GM19035 (cell line): ENCODE results near the gene LRRC74B.
"Not testable (repeated sequence)": the region's sequence is repeated elsewhere in the genome, so short reads cannot be mapped to it uniquely, and the experiment has no call there.

ENCODE experiments used
- ATAC-seq: cut with Tn5 transposase; IDR thresholded peaks from one replicate; pipeline ENCODE4 v1.9.1; 2021; ENCODE audit not compliant: unreplicated experiment

The LRRC74B gene

GRCh38 chr22:21075516-21076138 lies 29.9 kb downstream of the LRRC74B start:
- no peak for ATAC-seq

GRCh38 chr22:21076912-21077625 lies 31.3 kb downstream of the LRRC74B start:
- ATAC-seq: no peak

DNA sequence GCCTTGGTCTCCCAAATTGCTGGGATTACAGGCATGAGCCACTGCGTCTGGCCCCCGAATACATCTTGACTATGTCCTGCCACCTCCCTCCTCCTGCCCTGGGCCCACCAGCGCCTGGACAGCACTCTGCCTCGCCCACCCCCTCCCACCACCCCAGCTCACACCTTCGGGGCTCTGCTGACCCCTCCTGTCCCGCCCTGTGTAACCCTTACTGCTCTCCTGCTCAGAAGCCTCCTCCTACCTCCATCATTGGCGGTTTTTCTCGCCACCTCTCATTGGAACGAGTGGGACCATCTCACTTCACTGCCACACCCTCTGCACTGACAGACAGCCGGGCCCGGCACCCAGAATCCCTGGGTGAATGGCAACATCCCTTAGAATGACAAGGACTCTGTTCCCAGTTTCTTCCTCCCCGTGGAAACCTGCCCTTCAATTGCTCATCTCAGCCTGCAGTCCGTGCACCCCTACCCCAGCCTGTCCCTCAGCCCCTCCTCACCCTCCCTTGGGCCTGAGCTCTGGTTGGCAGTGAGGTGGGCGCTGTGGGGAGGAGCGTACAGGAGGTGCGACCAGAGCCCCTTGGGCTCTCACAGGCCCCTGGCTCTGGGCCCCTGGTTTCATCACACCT lies 32.2 kb downstream of the LRRC74B start:
- ATAC-seq: no peak

GRCh38 chr22:21078916-21079315 lies 33.2 kb downstream of the LRRC74B start:
- ATAC-seq: no peak

DNA sequence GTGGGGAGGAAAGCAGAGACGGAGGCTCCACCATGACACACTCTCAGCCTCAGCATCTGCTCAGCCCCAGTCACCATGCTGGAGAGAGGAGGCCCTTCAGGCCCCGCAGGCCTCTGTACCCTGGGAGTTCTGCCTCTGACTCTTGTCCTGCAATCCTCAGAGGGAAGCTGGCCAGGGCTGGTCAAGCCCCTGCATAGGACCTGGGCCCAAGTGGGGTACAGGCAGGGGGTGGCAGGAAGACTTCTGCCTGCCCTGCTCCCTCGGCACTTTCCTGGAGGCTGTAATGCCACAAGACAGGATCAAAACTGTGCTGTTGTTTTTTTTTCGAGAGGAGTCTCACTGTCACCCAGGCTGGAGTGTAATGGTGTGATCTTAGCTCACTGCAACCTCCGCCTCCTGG lies 33.7 kb downstream of the LRRC74B start:
- no peak for ATAC-seq

DNA sequence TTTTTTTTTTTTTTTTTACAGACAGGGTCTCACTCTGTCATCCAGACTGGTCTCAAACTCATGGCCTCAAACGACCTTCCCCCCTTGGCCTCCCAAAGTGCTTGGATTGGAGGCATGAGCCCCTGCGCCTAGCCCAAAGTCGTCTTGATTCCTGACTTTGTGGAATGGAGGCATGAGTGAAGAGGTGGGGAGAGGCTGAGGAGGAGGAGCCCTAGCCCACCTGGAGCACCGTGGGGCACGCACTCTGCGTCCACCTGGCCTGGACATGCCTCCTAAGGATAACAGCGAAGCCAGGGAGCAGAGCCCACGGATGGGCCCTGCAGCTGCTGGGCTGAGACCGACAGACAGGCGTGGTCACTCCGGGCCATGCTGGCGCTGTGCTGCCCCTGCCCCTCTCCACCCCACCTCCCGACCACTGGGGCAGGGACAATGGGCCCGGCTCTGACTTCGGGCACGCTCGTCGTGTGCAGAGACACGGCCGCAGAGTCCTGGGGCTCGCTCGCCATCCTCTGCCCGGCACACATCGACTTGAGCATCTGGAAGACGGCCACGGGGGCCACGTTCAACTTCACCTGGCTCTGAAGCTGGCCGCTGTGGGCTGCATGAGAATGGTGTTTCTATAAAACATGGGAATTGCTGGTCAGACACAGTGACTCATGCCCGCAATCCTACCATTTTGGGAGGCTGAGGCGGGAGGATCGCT lies 34.8 kb downstream of the LRRC74B start:
- ATAC-seq: no peak

DNA sequence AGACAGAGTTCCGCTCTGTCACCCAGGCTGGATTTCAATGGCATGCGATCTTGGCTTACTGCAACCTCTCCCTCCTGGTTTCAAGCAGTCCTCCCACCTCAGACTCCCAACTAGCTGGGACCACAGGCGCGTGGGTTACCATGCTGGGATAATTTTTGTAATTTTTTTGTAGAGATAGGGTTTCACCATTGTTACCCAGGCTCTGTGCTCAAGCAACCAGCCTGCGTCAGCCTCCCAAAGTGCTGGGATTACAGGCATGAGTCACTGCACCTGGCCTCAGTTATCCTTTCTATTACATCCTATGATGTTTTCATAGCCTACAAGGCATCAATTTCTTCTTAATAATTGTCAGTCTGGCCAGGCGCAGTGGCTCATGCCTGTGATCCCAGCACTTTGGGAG lies 36.5 kb downstream of the LRRC74B start:
- no peak for ATAC-seq

DNA sequence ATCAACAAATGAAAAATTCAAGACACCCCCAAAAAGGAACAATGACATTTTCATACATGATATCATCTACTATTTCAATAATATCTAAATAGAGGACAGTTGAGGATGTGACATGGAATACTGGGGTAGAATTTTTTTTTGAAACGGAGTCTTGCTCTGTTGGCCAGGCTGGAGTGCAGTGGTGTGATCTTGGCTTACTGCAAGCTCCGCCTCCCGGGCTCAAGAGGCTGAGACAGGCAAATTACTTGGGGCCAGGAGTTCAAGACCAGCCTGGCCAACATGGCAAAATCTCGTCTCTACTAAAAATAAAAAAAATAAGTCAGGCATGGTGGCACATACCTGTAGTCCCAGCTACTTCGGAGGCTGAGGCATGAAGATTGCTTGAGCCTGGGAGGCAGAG lies 41.4 kb downstream of the LRRC74B start:
- no peak for ATAC-seq

DNA sequence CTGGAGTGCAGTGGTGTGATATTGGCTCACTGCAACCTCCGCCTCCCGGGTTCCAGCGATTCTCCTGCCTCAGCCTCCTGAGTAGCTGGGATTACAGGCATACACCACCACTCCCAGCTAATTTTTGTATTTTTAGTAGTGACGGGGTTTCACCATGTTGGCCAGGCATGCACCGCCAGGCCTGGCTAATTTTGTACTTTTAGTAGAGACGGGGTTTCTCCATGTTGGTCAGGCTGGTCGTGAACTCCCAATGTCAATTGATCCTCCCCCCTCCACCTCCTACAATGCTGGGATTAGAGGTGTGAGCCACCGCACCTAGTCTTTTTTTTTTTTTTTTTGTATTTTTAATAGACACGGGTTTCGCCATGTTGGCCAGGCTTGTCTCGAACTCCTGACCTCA lies 42.2 kb downstream of the LRRC74B start:
- ATAC-seq: not testable (repeated sequence)

GRCh38 chr22:21091220-21091619 lies 45.5 kb downstream of the LRRC74B start:
- not testable (repeated sequence) for ATAC-seq

DNA sequence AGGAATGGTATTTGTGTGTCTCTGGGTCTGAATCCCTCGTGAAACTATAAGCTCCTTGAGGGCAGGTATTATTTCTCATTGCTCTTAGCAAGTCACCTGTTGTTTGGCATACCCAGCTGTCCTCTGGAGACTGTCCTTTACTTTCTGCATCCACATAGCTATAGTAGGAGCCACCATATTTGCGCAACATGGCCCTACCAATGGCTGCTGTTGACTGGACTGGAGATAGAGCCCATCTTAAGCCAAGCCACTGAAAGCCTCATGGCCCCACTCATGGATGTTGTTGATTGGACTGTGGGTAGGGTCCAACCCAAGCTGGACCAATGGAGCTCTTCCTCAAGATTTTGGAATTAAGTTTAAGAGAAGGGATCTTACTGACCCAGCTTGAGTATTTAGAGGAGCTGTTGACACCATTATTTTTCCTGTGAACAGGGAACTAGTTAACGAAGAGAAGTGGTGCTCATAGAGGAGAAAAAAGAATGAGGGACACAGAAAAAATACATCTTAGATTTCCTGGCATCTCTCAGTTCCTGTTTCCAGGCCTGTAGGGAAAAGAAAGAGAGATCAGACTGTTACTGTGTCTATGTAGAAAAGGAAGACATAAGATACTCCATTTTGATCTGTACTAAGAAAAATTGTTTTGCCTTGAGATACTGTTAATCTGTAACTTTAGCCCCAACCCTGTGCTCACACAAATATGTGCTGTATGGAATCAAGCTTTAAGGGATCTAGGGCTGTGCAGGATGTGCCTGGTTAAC lies 47.2 kb downstream of the LRRC74B start:
- no peak for ATAC-seq

DNA sequence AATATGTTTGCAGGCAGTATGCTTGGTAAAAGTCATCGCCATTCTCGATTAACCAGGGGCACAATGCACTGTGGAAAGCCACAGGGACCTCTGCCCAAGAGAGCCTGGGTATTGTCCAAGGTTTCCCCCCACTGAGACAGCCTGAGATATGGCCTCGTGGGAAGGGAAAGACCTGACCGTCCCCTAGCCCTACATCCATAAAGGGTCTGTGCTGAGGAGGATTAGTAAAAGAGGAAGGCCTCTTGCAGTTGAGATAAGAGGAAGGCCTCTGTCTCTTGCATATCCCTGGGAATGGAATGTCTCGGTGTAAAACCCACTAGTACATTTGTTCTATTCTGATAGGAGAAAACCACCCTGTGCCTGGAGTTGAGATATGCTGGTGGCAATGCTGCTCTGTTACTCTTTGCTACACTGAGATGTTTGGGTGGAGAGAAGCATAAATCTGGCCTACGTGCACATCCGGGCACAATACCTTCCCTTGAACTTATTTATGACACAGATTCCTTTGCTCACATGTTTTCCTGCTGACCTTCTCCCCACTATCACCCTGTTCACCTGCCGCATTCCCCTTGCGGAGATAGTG lies 47.9 kb downstream of the LRRC74B start:
- not testable (repeated sequence) for ATAC-seq

- no peak for ATAC-seq
Observed at GRCh38 chr22:21094911-21095772, 49.4 kb downstream of the LRRC74B start.

GRCh38 chr22:21095773-21096107 lies 50.0 kb downstream of the LRRC74B start:
- ATAC-seq: no peak

DNA sequence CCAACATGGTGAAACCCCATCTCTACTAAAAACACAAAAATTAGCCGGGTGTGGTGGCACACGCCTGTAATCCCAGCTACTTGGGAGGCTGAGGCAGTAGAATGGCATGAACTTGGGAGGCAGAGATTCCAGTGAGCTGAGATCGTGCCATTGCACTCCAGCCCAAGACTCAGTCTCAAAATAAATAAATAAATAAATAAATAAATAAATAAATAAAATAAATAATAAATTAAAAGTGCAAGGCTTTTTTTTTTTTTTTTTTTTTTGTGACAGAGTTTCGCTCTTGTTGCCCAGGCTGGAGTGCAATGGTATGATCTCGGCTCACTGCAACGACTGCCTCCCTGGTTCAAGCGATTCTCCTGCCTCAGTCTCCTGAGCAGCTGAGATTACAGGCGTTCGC lies 51.1 kb downstream of the LRRC74B start:
- not testable (repeated sequence) for ATAC-seq

DNA sequence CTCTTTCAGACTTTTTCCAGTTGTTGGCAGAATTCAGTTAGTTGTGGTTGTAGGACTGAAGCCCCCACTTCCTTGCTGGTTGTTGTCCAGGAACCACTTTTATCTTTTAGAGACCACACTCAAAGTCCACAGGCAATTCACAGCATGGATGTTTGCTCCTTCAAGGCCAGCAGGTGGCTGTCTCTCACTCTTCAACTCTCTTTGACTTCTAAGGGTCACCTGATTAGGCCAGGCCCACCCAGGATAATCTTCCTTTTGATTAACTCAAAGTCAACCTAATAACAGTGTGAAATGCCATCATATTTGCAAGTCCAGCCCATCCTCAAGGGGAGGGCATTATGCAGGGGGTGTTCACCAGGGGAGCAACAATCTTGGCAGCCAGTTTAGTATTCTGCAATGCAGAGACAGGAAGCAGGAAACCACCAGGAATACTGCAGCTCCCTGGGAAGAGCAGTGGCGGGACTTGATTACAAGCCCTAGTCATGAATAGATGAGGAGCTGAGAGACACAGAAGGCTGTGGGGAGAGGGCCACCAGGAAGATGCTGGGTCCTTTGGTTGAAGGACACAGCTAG lies 52.4 kb downstream of the LRRC74B start:
- ATAC-seq: no peak

DNA sequence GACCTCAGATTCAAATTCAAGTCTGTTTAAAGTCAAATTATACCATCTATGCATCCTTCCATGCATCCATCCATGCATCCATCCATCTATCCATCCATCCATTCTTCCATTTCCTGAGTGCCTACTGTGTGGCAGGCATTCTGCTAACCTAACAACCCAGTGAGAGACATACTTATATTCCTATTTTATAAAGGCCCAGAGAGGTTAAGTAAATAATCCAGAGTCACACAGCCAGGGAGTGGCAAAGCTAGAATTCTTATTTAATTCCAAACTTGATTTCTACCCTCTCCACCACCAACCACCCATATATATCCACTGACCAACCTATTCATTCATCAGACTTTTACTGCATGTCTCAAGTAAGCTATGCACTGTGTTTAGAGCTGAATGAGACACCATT lies 53.8 kb downstream of the LRRC74B start:
- no peak for ATAC-seq

- no peak for ATAC-seq
Observed at GRCh38 chr22:21100149-21101032, 54.6 kb downstream of the LRRC74B start.
